SU-DHL-6 (cell line): ENCODE data around the gene PLEKHA6.

Experiments used
- H2AFZ ChIP-seq: fragments of 200-600 bp; sonication (generic); 2 replicates; pipeline ENCODE4 v1.6.1; 2014; ENCODE audit warnings: low read depth, mild to moderate bottlenecking, moderate library complexity, mixed read lengths, antibody characterized with exemption, low read length; ENCODE audit not compliant: severe bottlenecking
- H3F3A ChIP-seq: fragments of 200-600 bp; shearing (Covaris generic); 2 replicates; pipeline ENCODE4 v1.6.0; 2016; ENCODE audit warnings: antibody characterized with exemption, mild to moderate bottlenecking; ENCODE audit not compliant: insufficient read depth
- H3K27ac ChIP-seq: fragments of 200-600 bp; sonication (generic); 2 replicates; pipeline ENCODE4 v1.5.1; 2016; ENCODE audit warnings: low read depth, mild to moderate bottlenecking, low read length, moderate library complexity, mixed read lengths
- H3K27me3 ChIP-seq: fragments of 200-600 bp; sonication (generic), shearing (Covaris generic); 2 replicates; pipeline ENCODE4 v1.6.0; 2014; ENCODE audit warnings: mild to moderate bottlenecking, low read length
- H3K36me3 ChIP-seq: fragments of 200-600 bp; sonication (generic); 2 replicates; pipeline ENCODE4 v1.6.1; 2014; ENCODE audit warnings: mild to moderate bottlenecking, low read length, mixed read lengths
- H3K4me2 ChIP-seq: fragments of 300-600, 200-600 bp; shearing (Covaris generic), sonication (generic); 2 replicates; pipeline ENCODE4 v1.6.0; 2014; ENCODE audit warnings: low read length, low read depth, mild to moderate bottlenecking; ENCODE audit not compliant: poor library complexity, severe bottlenecking
- H3K4me3 ChIP-seq: fragments of 200-600 bp; sonication (generic); 2 replicates; pipeline ENCODE4 v1.5.1; 2014; ENCODE audit warnings: antibody characterized with exemption, low read length, mild to moderate bottlenecking, mixed read lengths; ENCODE audit not compliant: insufficient read depth, poor library complexity, severe bottlenecking
- H3K79me2 ChIP-seq: fragments of 200-600 bp; sonication (generic); 2 replicates; pipeline ENCODE4 v1.6.1; 2014; ENCODE audit warnings: mild to moderate bottlenecking, low read length, moderate library complexity; ENCODE audit not compliant: insufficient read depth
- H3K9ac ChIP-seq: fragments of 200-600 bp; sonication (generic); 2 replicates; pipeline ENCODE4 v1.7.0; 2014; ENCODE audit warnings: mild to moderate bottlenecking, low read length
- H3K9me2 ChIP-seq: fragments of 200-600 bp; sonication (generic); replicated peaks from 2 replicates; pipeline ENCODE4 v1.6.1; 2014; ENCODE audit warnings: low read length; ENCODE audit not compliant: insufficient read depth
- H3K9me3 ChIP-seq: fragments of 200-600 bp; sonication (generic); 2 replicates; pipeline ENCODE4 v1.6.1; 2014; ENCODE audit warnings: low read length, mixed read lengths; ENCODE audit not compliant: insufficient read depth
- H4K20me1 ChIP-seq: fragments of 200-600 bp; sonication (generic); 2 replicates; pipeline ENCODE4 v1.6.1; 2014; ENCODE audit warnings: low read depth, mild to moderate bottlenecking, antibody characterized with exemption, low read length, moderate library complexity, mixed read lengths
- CTCF ChIP-seq: fragments of 200-600 bp; sonication (generic); IDR thresholded peaks from one replicate; pipeline ENCODE4 v1.5.1; 2017; ENCODE audit warnings: antibody characterized with exemption, mild to moderate bottlenecking, low read length, moderate library complexity; ENCODE audit not compliant: insufficient read depth, poor library complexity, severe bottlenecking
- EZH2phosphoT487 ChIP-seq: fragments of 200-600 bp; sonication (generic), shearing (Covaris generic); conservative IDR thresholded peaks from 2 replicates; pipeline ENCODE4 v1.6.1; 2018; ENCODE audit warnings: mild to moderate bottlenecking, antibody characterized with exemption, low read length, moderate library complexity, mixed read lengths

PLEKHA6 gene

DNA sequence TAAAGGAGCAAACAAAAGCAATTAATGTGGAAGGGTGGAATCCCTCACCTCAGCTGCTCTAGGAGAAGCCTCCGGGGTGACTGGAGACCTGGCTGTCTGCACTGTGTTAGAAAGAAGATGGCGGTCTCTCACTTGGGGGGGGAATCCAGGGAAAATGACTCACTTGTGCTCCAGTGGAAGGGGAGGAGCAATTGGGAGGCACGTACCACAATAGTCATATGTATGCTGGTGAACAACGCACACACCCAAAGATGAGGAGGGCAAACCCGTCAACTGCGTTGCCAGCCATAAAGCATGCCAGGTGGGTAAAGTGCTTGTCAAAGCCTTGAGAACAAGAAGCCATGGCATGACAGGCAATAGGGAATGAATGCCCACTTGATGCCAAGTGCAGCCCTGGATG, 22.1 kb downstream of the PLEKHA6 start:
- H3K79me2 ChIP-seq, result no peaks in the 10 kb centered on the region
- no peaks in the 10 kb centered on the region for H3F3A ChIP-seq
- no peak overlapping the region for H2AFZ ChIP-seq
- H3K4me2 ChIP-seq, result no peak overlapping the region
- no peaks in the 10 kb centered on the region for H3K27me3 ChIP-seq
- H3K27ac ChIP-seq, result no peak overlapping the region
- H3K9me2 ChIP-seq, result no peaks in the 10 kb centered on the region
- H3K36me3 ChIP-seq, result no peaks in the 10 kb centered on the region
- H3K9me3 ChIP-seq, result no peaks in the 10 kb centered on the region
- H4K20me1 ChIP-seq, result no peaks in the 10 kb centered on the region
- no peak overlapping the region for H3K9ac ChIP-seq
- H3K4me3 ChIP-seq, result no peak overlapping the region
- TF ChIP-seq EZH2phosphoT487 (no peak), CTCF (no peak)

GRCh38 chr1:204337036-204337429, 22.7 kb downstream of the PLEKHA6 start:
- Histone ChIP-seq H3F3A (no peaks in the 10 kb centered on the region), H3K9ac (no peak overlapping the region), H4K20me1 (no peaks in the 10 kb centered on the region), H3K79me2 (no peaks in the 10 kb centered on the region), H3K9me2 (no peaks in the 10 kb centered on the region), H2AFZ (no peak overlapping the region), H3K4me3 (no peak overlapping the region), H3K4me2 (no peak overlapping the region), H3K36me3 (no peaks in the 10 kb centered on the region), H3K27ac (no peak overlapping the region), H3K9me3 (no peaks in the 10 kb centered on the region), H3K27me3 (no peaks in the 10 kb centered on the region)
- TF ChIP-seq EZH2phosphoT487 (no peak), CTCF (no peak)

DNA sequence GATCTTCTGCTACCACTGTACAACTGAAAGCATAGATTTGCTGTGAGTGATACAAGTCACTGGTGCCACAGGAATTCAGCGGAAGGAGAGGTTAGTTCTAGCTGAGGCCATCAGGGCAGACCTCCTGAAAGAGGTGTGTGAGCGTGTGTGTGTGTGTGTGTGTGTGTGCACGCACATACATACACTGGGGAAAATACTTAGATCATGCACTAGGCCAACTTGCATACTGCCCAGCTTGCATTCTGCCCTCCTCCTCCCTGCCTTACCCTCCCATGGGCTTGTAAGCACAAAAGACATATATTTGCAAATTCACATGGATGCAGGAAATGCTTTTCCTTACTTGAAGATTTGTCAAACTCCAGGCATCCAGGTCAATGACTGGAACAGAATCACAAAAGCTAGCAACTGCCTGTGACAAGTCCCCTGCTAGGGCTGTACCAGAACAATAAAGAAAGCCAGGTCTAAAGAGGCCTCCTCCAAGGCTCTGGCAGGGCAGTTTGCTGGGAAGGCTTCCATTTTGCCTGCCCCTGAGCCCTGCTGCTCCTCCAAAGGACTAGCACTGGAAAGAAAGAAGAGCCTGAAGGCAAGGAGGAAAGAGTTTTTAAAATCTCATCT, 23.2 kb downstream of the PLEKHA6 start:
- H2AFZ ChIP-seq, result no peak overlapping the region
- no peaks in the 10 kb centered on the region for H3K27me3 ChIP-seq
- H3K4me3 ChIP-seq, result no peak overlapping the region
- no peaks in the 10 kb centered on the region for H3K36me3 ChIP-seq
- H3K9me2 ChIP-seq, result no peaks in the 10 kb centered on the region
- H3F3A ChIP-seq, result no peaks in the 10 kb centered on the region
- H4K20me1 ChIP-seq, result no peaks in the 10 kb centered on the region
- TF ChIP-seq CTCF (no peak), EZH2phosphoT487 (no peak)
- no peak overlapping the region for H3K9ac ChIP-seq
- H3K9me3 ChIP-seq, result no peaks in the 10 kb centered on the region
- no peaks in the 10 kb centered on the region for H3K79me2 ChIP-seq
- H3K27ac ChIP-seq, result no peak overlapping the region
- no peak overlapping the region for H3K4me2 ChIP-seq
